NB4 (cell line): Measurements from ENCODE around the gene SPHKAP.

ENCODE experiments used
- DNase-seq: peaks from one replicate; pipeline ENCODE4 v3.0.0; 2010; ENCODE audit warnings: low read depth
- H3K4me3 ChIP-seq: one replicate; pipeline ENCODE4 v1.5.1; 2011; ENCODE audit warnings: mild to moderate bottlenecking, low read depth, low read length, moderate library complexity
- MAX ChIP-seq: IDR thresholded peaks from 2 replicates; pipeline ENCODE4 v1.6.1; 2011; ENCODE audit warnings: low read depth, low read length
- MYC ChIP-seq: IDR thresholded peaks from 2 replicates; pipeline ENCODE4 v1.6.1; 2011; ENCODE audit warnings: low read depth, low read length
- POLR2A ChIP-seq: IDR thresholded peaks from 2 replicates; pipeline ENCODE4 v1.6.1; 2011; ENCODE audit warnings: mild to moderate bottlenecking; ENCODE audit not compliant: insufficient read length; ENCODE audit errors: extremely low read depth
- TF ChIP-seq, protein P1 (sequence below): IDR thresholded peaks from one replicate; pipeline ENCODE4 v1.5.1; 2012; ENCODE audit warnings: low read depth, low read length

The SPHKAP gene

GRCh38 chr2:228015741-228016140 is 165.7 kb downstream of the SPHKAP start:
- DNase-seq = no peak
- no peak for TF ChIP-seq POLR2A
- TF ChIP-seq MYC = no peak
- no peak overlapping the region for H3K4me3 ChIP-seq

- TF ChIP-seq MAX (no peak), MYC (no peak), POLR2A (no peak)
- TF ChIP-seq, protein P1, sequence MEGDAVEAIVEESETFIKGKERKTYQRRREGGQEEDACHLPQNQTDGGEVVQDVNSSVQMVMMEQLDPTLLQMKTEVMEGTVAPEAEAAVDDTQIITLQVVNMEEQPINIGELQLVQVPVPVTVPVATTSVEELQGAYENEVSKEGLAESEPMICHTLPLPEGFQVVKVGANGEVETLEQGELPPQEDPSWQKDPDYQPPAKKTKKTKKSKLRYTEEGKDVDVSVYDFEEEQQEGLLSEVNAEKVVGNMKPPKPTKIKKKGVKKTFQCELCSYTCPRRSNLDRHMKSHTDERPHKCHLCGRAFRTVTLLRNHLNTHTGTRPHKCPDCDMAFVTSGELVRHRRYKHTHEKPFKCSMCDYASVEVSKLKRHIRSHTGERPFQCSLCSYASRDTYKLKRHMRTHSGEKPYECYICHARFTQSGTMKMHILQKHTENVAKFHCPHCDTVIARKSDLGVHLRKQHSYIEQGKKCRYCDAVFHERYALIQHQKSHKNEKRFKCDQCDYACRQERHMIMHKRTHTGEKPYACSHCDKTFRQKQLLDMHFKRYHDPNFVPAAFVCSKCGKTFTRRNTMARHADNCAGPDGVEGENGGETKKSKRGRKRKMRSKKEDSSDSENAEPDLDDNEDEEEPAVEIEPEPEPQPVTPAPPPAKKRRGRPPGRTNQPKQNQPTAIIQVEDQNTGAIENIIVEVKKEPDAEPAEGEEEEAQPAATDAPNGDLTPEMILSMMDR = no peak
Measured at GRCh38 chr2:227996366-227996765, 185.1 kb downstream of the SPHKAP start.

DNA sequence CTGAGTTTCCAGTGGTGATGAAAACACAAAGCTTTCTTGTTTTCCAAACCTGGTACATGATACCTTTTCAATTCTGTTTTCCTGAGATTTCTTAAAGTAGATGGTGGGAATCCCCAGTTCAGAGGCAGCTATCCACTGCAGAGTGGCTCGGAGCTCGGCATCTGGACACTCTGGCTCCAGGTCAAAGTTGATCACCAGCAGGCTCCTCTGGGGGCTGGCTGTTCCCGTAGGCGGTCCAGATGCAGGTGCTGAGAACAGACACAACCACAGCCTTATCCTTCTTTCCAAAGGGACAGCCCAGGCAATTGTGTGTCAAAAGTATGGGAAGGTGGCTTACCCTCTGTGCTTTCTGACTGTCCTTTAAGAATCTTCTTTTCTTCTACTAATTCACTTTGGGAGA is 190.6 kb downstream of the SPHKAP start:
- H3K4me3 ChIP-seq = no peak overlapping the region
- TF ChIP-seq POLR2A (no peak), MYC (no peak), MAX (no peak)
- TF ChIP-seq, protein P1 = no peak
- DNase-seq = no peak

More at GRCh38 chr2:227996366-227996765, 185.1 kb downstream of the SPHKAP start:
- DNase-seq = no peak
- H3K4me3 ChIP-seq = no peak overlapping the region

DNA sequence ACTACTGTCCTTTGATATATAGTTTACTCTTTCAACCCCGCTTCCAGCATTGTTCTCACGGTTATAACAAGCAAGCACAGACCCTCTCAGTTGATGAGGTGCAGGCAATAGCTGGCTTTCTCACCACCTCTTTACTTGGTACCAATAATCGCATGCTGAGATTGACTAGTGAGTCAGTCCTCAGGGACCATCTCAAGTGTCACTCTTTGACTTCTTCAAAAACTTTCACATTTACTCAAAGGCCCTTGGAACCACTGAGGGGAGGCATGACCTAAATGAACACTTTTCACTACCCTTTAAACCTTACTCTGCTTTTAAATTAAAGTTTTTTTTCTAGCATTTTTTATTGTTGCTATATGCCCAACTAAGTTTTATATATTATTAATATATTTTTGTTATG is 208.2 kb downstream of the SPHKAP start:
- no peak overlapping the region for H3K4me3 ChIP-seq
- DNase-seq = no peak
- TF ChIP-seq, protein P1 = no peak
- TF ChIP-seq MAX (no peak), POLR2A (no peak), MYC (no peak)

GRCh38 chr2:227971619-227972230 is 209.8 kb downstream of the SPHKAP start:
- no peak for TF ChIP-seq MYC
- no peak for TF ChIP-seq POLR2A
- TF ChIP-seq, protein P1 = no peak
- no peak for TF ChIP-seq MAX
- no peak for DNase-seq
- no peak overlapping the region for H3K4me3 ChIP-seq

DNA sequence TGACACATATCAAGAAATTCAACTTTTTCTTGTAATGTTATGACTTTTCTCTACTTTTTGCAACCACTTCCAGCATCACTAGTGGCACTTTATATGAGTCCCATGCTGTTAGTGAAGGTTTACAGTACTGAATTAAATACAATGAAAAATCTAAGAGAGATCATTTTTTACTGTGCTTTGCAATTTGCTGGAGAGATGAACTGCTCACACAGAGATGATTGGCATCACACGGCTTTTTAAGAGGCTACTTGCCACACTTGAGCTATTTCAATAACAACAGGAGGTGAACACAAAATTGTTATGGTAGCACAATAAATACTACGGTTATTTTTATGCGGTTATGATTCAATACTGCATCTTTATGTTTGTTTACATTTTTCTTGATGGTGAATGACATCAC is 221.2 kb downstream of the SPHKAP start:
- TF ChIP-seq MYC = no peak
- TF ChIP-seq, protein P1 = no peak
- TF ChIP-seq POLR2A = no peak
- TF ChIP-seq MAX = no peak
- H3K4me3 ChIP-seq = no peak overlapping the region
- no peak for DNase-seq
